ENCODE data around the gene BCAS3.

Gene BCAS3

GRCh38 chr17:61324950-61325349 is 647.3 kb downstream of the BCAS3 start:
- DNase-seq: no peak

- DNase-seq: no peak
Observed at GRCh38 chr17:61325382-61326073, 647.9 kb downstream of the BCAS3 start.

GRCh38 chr17:61326330-61326729 is 648.7 kb downstream of the BCAS3 start:
- no peak for DNase-seq

- DNase-seq: no peak
Observed at GRCh38 chr17:61328351-61328750, 650.7 kb downstream of the BCAS3 start.

GRCh38 chr17:61330174-61331150 is 652.8 kb downstream of the BCAS3 start:
- DNase-seq: no peak

- DNase-seq: no peak
Observed at GRCh38 chr17:61331178-61331577, 653.5 kb downstream of the BCAS3 start.

GRCh38 chr17:61331886-61332285 is 654.2 kb downstream of the BCAS3 start:
- no peak for DNase-seq

GRCh38 chr17:61333136-61333535 is 655.5 kb downstream of the BCAS3 start:
- no peak for DNase-seq

- no peak for DNase-seq
Observed at GRCh38 chr17:61334673-61335072, 657.0 kb downstream of the BCAS3 start.

- DNase-seq: peak in 3 of 4 experiments; percentile 9 to 26 (median 25)
Observed at GRCh38 chr17:61335105-61335844, 657.6 kb downstream of the BCAS3 start.

- DNase-seq: no peak
Observed at GRCh38 chr17:61335845-61336655, 658.4 kb downstream of the BCAS3 start.

- no peak for DNase-seq
Observed at GRCh38 chr17:61337290-61337689, 659.6 kb downstream of the BCAS3 start.

GRCh38 chr17:61338000-61338798 is 660.5 kb downstream of the BCAS3 start:
- DNase-seq: no peak

- no peak for DNase-seq
Observed at GRCh38 chr17:61338874-61339478, 661.3 kb downstream of the BCAS3 start.

- no peak for DNase-seq
Observed at GRCh38 chr17:61340431-61341209, 663.0 kb downstream of the BCAS3 start.

GRCh38 chr17:61343576-61343975 is 665.9 kb downstream of the BCAS3 start:
- DNase-seq: no peak

- DNase-seq: no peak
Observed at GRCh38 chr17:61345061-61345460, 667.4 kb downstream of the BCAS3 start.

GRCh38 chr17:61345825-61346666 is 668.4 kb downstream of the BCAS3 start:
- DNase-seq: peak in 3 of 4 experiments; percentile 19 to 50 (median 45)

GRCh38 chr17:61349350-61349749 is 671.7 kb downstream of the BCAS3 start:
- no peak for DNase-seq
